Astrocyte of the cerebellum (primary cell): ENCODE measurements around the gene COL6A3.
A peak's percentile ranks its signal among the peaks of the same experiment; 100 is the strongest.

Experiments used
- DNase-seq: peaks from one replicate; pipeline ENCODE4 v3.0.0-alpha.2; 2011; ENCODE audit warnings: low read depth
- H3K4me3 ChIP-seq: 2 replicates; pipeline ENCODE4 v1.5.1; 2011; ENCODE audit warnings: mild to moderate bottlenecking, low read depth, low read length, moderate library complexity
- CTCF ChIP-seq: IDR thresholded peaks from 2 replicates; pipeline ENCODE4 v1.5.1; 2012; ENCODE audit warnings: low read length, low read depth, moderate library complexity, mild to moderate bottlenecking; ENCODE audit errors: missing control alignments
- in situ Hi-C: cut with HindIII; loops from 2 replicates; pipeline ENCODE4 v1.10.0; 2017; ENCODE audit warnings: low sequenced_read_pairs

COL6A3 gene

GRCh38 chr2:237299906-237300305 lies 114.1 kb downstream of the COL6A3 start:
- in situ Hi-C loops = loop anchor here (10.0 kb wide), 1 partner anchor 65 kb away; no protein-coding TSS in a partner anchor
- H3K4me3 ChIP-seq = no peak overlapping the region
- TF ChIP-seq CTCF = no peak
- peak; percentile 96 for DNase-seq

GRCh38 chr2:237298151-237299118 lies 115.5 kb downstream of the COL6A3 start:
- peak; percentile 49 for DNase-seq
- TF ChIP-seq CTCF = no peak
- H3K4me3 ChIP-seq = no peak overlapping the region
- in situ Hi-C loops = loop anchor here (10.0 kb wide), 1 partner anchor 64 kb away; no protein-coding TSS in a partner anchor

GRCh38 chr2:237297421-237298150 lies 116.4 kb downstream of the COL6A3 start:
- no peak for TF ChIP-seq CTCF
- in situ Hi-C loops = loop anchor here (10.0 kb wide), 1 partner anchor 63 kb away; no protein-coding TSS in a partner anchor
- peak; percentile 89 for DNase-seq
- H3K4me3 ChIP-seq = no peak overlapping the region

- no peak overlapping the region for H3K4me3 ChIP-seq
- DNase-seq = no peak
- TF ChIP-seq CTCF = no peak
- in situ Hi-C loops = loop anchor here (10.0 kb wide), 1 partner anchor 62 kb away; no protein-coding TSS in a partner anchor
These were observed 117.2 kb downstream of the COL6A3 start for GRCh38 chr2:237296756-237297155.

- in situ Hi-C loops = loop anchor here (10.0 kb wide), 1 partner anchor 61 kb away; no protein-coding TSS in a partner anchor
These were observed 118.0 kb downstream of the COL6A3 start for GRCh38 chr2:237295889-237296480.

More at GRCh38 chr2:237295889-237296480, 118.0 kb downstream of the COL6A3 start:
- DNase-seq = no peak
- H3K4me3 ChIP-seq = no peak overlapping the region
- no peak for TF ChIP-seq CTCF
